NCI-H226 (cell line): ENCODE measurements around the gene SUMO3.
"Not testable (repeated sequence)": the region's sequence is repeated elsewhere in the genome, so short reads cannot be mapped to it uniquely, and the experiment has no call there.

ENCODE experiments used
- DNase-seq: peaks from one replicate; pipeline ENCODE4 v3.0.0-alpha.2; 2015

The SUMO3 gene

GRCh38 chr21:44846485-44847260 is 28.8 kb upstream of the SUMO3 start:
- DNase-seq, result no peak

- DNase-seq, result no peak
Observed at GRCh38 chr21:44846224-44846484, 28.3 kb upstream of the SUMO3 start.

- peak; percentile 72 for DNase-seq
Observed at GRCh38 chr21:44845418-44846223, 27.8 kb upstream of the SUMO3 start.

- no peak for DNase-seq
Observed at GRCh38 chr21:44844256-44844655, 26.4 kb upstream of the SUMO3 start.

GRCh38 chr21:44842721-44843445 is 25.0 kb upstream of the SUMO3 start:
- no peak for DNase-seq

- DNase-seq, result no peak
Observed at GRCh38 chr21:44842087-44842486, 24.2 kb upstream of the SUMO3 start.

GRCh38 chr21:44840771-44841170 is 22.9 kb upstream of the SUMO3 start:
- no peak for DNase-seq

- no peak for DNase-seq
Observed at GRCh38 chr21:44838951-44839350, 21.1 kb upstream of the SUMO3 start.

- DNase-seq, result no peak
Observed at GRCh38 chr21:44838039-44838895, 20.4 kb upstream of the SUMO3 start.

- no peak for DNase-seq
Observed at GRCh38 chr21:44837537-44837936, 19.7 kb upstream of the SUMO3 start.

GRCh38 chr21:44836666-44837471 is 19.0 kb upstream of the SUMO3 start:
- no peak for DNase-seq

GRCh38 chr21:44836349-44836665 is 18.4 kb upstream of the SUMO3 start:
- no peak for DNase-seq

- no peak for DNase-seq
Observed at GRCh38 chr21:44835647-44835973, 17.7 kb upstream of the SUMO3 start.

- no peak for DNase-seq
Observed at GRCh38 chr21:44834951-44835646, 17.2 kb upstream of the SUMO3 start.

- no peak for DNase-seq
Observed at GRCh38 chr21:44834231-44834950, 16.5 kb upstream of the SUMO3 start.

- DNase-seq, result no peak
Observed at GRCh38 chr21:44833663-44834062, 15.8 kb upstream of the SUMO3 start.

- DNase-seq, result not testable (repeated sequence)
Observed at GRCh38 chr21:44832516-44833255, 14.8 kb upstream of the SUMO3 start.

GRCh38 chr21:44831227-44831860 is 13.5 kb upstream of the SUMO3 start:
- no peak for DNase-seq

- DNase-seq, result no peak
Observed at GRCh38 chr21:44829507-44830092, 11.7 kb upstream of the SUMO3 start.
